Measurements from ENCODE around the gene PCNT. TPM values are rescaled to one million over a fixed set of nuclear protein-coding genes. Genes with fewer than 3 reads are reported as not detected.

The PCNT gene
- polyA plus RNA-seq, 1 donor from 2014 or later = 28.2 TPM

DNA sequence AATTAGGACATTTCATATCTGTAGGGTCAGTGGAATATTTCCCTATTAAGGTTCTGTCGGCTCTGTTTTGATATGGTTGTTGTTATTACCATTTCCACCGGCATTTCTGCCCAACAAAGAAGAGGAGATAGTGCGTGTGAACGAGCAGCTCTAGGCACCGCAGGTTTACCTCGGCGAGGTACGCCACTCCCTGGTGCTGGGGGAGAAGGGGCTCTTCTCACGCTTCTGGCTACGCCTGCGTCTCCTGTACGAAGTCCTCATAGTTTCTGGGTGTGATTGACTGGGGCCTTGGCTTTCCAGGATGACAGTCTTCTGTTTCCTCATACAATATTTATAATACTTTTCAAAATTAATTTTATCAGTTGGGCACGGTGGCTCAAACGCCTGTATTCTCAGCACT lies 80.3 kb downstream of the PCNT start:
- Histone ChIP-seq H3K27me3 (ENCODE audit: insufficient read depth, low read depth, low read length) (no peaks in the 10 kb centered on the region), H3K27ac (ENCODE audit: low read length) (no peak overlapping the region), H2AFZ (ENCODE audit: low read depth, low read length) (no peak overlapping the region), H3K36me3 (ENCODE audit: insufficient read depth, low read length) (no peaks in the 10 kb centered on the region), H3K9ac (ENCODE audit: low read length) (no peak overlapping the region), H3F3A (ENCODE audit: insufficient read depth, low read length, poor library complexity, severe bottlenecking) (no peaks in the 10 kb centered on the region), H4K20me1 (ENCODE audit: insufficient read depth) (no peaks in the 10 kb centered on the region), H3K4me3 (ENCODE audit: low read length) (no peak overlapping the region), H3K79me2 (replicated peaks; ENCODE audit: insufficient read depth, low read length) (no peaks in the 10 kb centered on the region), H3K9me2 (ENCODE audit: insufficient read depth, low read length) (no peaks in the 10 kb centered on the region), H3K9me3 (ENCODE audit: low read length) (no peaks in the 10 kb centered on the region), H3K4me2 (ENCODE audit: low read length) (no peak overlapping the region)
- TF ChIP-seq EZH2 (IDR thresholded peaks at IDR 0.05; ENCODE audit: borderline replicate concordance, insufficient read depth, low read length, poor library complexity, severe bottlenecking) = no peak
- TF ChIP-seq TAF1 (IDR thresholded peaks at IDR 0.05; ENCODE audit: low read depth) = no peak

DNA sequence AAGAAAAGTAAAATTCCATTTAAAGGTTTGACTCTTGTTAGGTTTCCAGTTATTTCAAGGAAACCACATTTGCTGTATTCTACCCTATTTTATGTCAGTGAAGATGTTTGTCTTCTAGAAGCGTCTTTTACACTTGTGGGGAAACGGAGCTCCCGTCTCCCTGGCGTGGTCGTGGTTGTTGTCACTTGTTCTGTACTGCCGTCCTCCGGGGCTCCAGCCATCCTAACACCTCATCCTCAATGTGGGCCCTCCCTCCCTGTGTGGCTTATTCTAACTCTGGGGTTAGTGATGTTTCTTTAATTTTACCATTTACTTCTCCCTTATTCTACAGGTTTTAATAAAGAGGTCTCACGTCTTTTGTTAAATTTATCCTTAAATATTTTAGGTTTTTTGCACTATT lies 82.0 kb downstream of the PCNT start:
- Histone ChIP-seq H2AFZ (ENCODE audit: low read depth, low read length) (no peak overlapping the region), H3K79me2 (replicated peaks; ENCODE audit: insufficient read depth, low read length) (no peaks in the 10 kb centered on the region), H3K4me2 (ENCODE audit: low read length) (no peak overlapping the region), H3K36me3 (ENCODE audit: insufficient read depth, low read length) (no peaks in the 10 kb centered on the region), H3K4me3 (ENCODE audit: low read length) (no peak overlapping the region), H3K9me3 (ENCODE audit: low read length) (no peaks in the 10 kb centered on the region), H3K9ac (ENCODE audit: low read length) (no peak overlapping the region), H4K20me1 (ENCODE audit: insufficient read depth) (no peaks in the 10 kb centered on the region), H3K9me2 (ENCODE audit: insufficient read depth, low read length) (no peaks in the 10 kb centered on the region), H3K27ac (ENCODE audit: low read length) (no peak overlapping the region), H3K27me3 (ENCODE audit: insufficient read depth, low read depth, low read length) (no peaks in the 10 kb centered on the region), H3F3A (ENCODE audit: insufficient read depth, low read length, poor library complexity, severe bottlenecking) (no peaks in the 10 kb centered on the region)
- TF ChIP-seq EZH2 (IDR thresholded peaks at IDR 0.05; ENCODE audit: borderline replicate concordance, insufficient read depth, low read length, poor library complexity, severe bottlenecking) (no peak), MXI1 (conservative IDR thresholded peaks at IDR 0.05; ENCODE audit: poor library complexity, severe bottlenecking) (no peak), POLR2AphosphoS5 (IDR thresholded peaks at IDR 0.05) (no peak), REST (IDR thresholded peaks at IDR 0.05; ENCODE audit: borderline replicate concordance) (no peak), RAD21 (conservative IDR thresholded peaks at IDR 0.05) (no peak), EP300 (conservative IDR thresholded peaks at IDR 0.05; ENCODE audit: poor library complexity, severe bottlenecking) (no peak), SMC3 (conservative IDR thresholded peaks at IDR 0.05; ENCODE audit: poor library complexity) (no peak), TAF1 (IDR thresholded peaks at IDR 0.05; ENCODE audit: low read depth) (no peak), CTCF (IDR thresholded peaks at IDR 0.05; ENCODE audit: poor library complexity, severe bottlenecking) (no peak)
